HG03521 (cell line): Measurements from ENCODE around the gene SLC26A11.
"Not testable (repeated sequence)": the region's sequence is repeated elsewhere in the genome, so short reads cannot be mapped to it uniquely, and the experiment has no call there.

Experiments used
- ATAC-seq: cut with Tn5 transposase; IDR thresholded peaks from one replicate; pipeline ENCODE4 v1.9.1; 2021; ENCODE audit warnings: mild to moderate bottlenecking, moderate library complexity; ENCODE audit not compliant: unreplicated experiment

SLC26A11 gene

DNA sequence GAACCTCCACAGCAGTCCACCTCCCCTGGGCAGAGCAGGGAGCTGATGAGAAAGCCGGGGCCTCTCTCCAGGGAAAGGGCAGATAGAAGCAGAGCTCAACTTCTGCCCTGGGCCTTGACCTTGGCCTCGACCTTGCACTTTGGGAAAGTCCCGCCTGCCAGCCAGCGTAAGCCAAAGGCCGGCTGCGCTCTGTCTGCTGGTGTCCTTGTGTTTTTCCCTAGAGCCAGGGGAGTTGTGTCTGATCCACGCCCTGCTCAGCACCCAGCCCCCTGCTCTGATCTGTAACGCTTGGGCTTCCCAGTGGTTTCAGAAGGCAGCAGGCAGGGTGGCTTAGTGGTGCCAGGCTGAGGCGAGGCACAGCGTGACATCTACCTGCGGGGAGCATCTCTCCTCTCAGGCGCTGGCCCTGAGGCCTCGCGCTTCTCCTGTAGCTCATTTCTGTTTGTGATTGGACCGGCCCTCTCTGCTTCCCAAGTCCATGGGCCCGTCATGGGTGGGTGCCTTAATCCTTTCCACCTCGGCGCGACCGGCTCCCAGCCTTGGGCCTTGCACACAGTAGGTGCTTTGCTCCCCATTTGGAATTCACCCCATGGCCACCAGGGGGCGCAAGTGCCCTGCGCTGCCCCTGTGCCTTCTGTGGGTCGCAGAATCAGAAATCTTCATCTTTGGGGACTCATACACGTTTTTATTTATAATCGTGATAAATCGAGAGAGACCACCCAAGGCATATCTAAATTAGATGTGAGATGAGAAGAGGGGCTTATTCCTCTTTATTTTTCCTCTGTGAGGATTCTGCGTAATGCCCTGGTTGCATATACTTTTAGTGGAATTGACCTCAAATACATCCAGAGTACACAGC, 24.3 kb upstream of the SLC26A11 start:
- ATAC-seq = no peak

DNA sequence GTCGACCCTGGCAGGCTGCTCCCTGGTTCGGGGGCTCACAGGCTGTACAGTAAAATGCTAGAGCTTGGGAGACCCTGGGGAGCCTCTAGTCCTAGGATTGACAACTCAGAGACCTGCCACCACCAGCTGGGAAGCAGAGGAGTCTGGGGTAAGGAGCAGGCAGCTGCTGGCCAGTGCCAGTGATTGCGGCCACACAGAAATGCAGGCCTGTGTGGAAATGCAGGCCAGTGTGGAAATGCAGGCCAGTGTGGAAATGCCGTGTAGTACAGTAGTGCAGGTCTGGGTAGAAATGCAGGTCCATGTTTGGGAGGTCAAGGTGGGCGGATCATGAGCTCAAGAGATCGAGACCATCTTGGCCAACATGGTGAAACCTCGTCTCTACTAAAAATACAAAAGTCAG, 23.6 kb upstream of the SLC26A11 start:
- ATAC-seq = no peak

DNA sequence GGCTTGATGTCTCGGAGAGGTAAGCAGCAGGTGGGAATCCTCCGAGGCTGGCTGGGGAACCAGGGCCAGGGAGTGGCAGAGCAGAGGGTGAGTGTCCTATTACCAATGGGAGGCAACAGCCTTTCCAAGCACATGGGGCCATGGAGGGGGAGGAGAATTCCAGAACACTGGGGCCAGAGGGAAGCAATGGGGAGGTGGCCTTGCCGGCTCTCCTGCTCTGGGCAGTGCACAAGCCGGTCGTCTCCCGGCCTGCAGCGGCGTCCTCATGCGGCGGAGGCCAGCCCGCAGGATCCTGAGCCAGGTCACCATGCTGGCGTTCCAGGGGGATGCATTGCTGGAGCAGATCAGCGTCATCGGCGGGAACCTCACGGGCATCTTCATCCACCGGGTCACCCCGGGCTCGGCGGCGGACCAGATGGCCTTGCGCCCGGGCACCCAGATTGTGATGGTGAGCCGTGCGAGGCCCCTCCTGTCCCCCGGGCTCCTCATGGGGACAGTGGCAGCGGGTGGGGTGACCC, 22.0 kb upstream of the SLC26A11 start:
- ATAC-seq = no peak

DNA sequence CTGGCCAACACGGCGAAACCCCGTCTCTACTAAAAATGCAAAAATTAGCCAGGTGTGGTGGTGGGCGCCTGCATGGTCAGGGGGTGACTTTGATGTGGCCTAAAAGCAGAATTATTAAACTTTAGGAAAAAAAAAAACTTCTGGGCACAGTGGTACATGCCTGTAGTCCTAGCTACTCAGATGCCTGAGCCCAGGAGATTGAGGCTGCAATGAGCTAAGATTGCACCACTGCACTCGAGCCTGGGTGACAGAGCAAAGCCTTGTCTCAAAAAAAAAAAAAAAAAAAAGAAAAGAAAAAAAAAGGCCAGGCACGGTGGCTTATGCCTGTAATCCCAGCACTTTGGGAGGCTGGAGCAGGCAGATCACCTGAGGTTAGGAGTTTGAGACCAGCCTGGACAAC, 20.9 kb upstream of the SLC26A11 start:
- ATAC-seq = not testable (repeated sequence)

DNA sequence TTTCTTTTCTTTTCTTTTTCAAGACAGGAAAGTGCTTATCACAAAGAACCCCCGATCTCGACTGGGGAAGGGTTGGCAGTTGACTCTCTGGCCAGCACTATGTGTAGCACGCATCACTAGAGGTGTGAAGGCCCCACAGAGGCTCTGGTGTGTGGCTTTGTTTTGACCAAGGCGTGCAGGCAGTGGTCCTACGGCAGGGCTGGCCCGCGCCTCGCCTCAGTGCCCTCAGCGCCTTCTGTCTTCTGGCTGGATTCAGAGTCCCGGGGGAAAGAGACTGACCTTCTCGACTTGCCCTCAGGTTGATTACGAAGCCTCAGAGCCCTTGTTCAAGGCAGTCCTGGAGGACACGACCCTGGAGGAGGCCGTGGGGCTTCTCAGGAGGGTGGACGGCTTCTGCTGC, 18.8 kb upstream of the SLC26A11 start:
- ATAC-seq = no peak

DNA sequence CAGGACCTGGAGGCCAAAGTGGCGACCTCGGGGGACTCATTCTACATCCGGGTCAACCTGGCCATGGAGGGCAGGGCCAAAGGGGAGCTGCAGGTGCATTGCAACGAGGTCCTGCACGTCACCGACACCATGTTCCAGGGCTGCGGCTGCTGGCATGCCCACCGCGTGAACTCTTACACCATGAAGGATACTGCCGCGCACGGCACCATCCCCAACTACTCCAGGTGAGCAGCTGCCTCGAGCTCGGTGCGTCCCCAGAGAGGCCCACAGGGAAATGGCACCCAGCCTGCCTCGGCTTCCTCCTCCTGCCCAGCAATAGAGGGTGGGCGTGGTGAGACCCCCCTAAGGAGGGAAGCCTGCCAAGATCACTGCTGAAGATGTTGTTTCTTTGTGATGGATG, 18.0 kb upstream of the SLC26A11 start:
- ATAC-seq = no peak

DNA sequence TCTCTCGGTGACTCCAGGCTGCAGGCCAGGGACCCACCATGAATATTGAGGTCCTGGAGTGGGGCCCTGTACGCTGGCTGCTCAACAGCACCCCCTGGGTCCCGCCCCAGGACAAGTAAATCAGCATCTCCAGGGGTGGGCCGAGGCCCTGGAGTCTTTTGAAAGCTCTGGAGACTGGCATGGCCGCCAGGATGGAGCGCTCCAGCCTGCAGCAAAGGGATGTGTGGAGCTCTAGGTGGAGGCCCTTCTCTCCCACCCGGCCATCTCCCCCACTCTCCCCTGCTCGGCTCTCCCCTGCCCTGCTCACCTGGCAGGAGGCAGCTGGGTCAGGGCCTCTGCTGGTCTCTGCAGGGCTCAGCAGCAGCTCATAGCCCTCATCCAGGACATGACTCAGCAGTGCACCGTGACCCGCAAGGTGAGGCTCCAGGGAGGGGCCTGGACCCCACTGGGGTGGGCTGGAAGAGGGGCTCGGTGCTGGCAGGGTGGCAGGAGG, 16.7 kb upstream of the SLC26A11 start:
- no peak for ATAC-seq

DNA sequence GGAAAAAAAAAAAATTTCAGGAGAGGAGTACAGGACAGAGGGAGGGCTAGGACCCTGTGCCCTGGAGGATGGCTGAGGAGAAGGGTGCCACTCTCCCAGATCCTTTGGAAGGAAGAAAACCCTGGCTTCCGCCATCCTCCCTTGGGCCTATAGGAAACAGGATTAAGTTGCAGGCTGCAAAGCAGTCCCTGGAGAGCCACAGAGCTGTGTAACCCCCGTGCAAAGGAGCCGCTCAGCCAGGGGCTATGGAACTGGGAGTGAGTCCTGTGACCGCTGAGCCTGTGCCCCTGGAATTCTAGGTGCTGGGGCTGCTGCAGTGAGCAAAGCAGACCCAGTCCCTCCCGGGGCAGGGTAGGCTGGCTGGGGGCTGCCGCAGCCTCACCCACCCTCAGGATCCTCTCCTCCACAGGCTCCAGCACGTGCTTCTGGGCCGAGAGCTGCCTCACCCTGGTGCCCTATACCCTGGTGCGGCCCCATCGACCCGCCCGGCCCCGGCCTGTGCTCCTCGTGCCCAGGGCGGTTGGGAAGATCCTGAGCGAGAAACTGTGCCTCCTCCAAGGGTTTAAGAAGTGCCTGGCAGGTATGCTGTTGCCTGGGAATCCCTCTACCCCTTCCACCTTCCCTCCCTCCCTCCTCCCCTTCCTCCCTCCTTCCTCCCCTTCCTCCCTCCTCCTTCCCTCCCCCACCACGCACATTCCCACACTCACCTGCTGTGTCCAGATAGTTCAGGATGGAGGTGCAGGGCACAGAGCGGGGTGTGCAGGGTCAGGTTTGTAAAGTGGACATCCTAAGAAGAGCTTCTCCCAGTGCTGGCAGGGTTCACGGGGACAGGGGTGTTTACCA, 15.4 kb upstream of the SLC26A11 start:
- ATAC-seq = no peak

DNA sequence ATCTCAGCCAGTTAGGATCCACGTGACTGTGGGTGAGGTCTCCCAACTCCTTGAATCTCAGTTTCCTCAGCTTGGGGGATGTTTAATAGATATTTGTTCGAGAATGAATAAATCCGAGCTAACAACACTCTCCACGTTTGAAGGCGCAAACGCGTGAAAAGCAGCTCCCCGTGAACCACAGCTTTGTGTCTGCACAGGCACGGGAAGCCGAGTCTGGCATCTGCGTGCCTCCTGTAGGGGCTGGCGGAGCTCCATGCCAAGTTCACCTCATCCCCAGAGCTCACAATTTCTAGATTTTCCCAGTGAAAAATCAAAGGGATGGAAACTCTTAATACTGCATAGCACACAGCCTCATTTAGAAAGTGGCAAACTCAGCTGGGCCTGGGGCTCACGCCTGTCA, 14.4 kb upstream of the SLC26A11 start:
- no peak for ATAC-seq

DNA sequence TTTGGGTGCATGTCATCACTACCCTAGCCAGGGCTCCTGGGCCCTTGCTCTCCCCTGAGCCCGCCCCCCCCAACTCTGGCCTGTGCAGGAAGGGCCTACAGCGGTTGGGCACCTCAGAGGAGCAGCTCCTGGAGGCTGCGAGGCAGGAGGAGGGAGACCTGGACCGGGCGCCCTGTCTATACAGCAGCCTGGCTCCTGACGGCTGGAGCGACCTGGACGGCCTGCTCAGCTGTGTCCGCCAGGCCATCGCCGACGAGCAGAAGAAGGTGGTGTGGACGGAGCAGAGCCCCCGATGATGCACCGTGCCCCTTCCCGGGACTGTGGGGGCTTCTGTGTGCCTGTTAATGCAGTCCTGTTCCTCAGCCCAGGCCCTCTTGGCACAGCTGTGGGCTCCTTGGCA, 12.2 kb upstream of the SLC26A11 start:
- ATAC-seq = no peak

DNA sequence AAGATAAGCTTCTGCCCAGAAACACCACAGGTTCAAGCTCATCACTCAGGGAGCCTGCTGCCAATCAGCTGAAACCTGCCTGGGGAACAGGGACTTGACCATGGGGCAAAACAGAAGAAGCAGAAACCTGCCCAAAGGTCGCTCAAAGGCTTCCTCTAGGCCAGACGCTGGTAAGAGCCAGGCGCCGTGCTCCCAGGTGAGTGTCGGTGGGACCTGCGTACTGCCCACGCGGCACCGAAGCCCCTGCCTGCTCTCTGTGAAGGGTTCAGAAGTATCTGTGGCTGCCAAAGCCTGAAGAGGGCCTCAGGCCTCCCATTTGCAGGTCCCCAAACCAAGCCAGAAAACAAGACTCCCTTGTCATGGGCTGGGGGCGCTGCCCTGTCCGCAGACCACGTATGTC, 10.5 kb upstream of the SLC26A11 start:
- ATAC-seq = no peak

DNA sequence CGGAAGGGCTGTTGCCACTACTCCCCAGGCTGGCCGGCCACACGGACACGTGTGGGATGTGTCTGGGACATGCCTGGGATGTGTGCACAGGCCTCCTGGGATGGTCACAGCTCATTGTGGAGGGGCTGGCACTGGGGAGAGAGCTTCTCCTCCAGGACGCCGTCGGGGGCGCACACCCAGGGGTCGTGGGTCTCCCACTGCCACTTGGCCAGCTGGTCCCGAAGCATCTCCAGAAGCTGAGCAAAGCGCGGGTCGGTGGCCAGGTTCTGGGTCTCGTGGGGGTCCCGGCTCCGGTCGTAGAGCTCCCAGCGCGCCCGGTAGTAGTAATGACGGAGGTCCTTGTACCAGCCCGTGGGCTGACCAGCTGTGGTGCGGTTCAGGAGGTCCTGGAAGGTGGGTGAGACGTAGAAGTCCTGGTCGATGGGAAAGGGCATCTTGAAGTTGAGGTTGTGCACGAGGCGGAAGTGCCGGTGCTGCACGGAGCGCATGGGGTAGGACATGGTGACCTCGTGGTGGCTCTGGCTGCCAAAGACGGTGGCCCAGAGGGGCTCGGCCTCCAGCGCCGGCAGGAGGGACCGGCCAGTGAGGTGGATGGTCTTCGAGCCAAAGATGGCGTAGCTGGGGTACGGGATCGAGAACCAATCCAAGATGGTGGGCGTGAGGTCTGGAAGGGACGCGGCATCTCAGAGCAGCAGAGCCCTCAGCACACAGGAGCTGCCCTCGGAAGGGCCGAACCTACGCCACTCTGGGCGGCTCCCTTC, 9.7 kb upstream of the SLC26A11 start:
- no peak for ATAC-seq

DNA sequence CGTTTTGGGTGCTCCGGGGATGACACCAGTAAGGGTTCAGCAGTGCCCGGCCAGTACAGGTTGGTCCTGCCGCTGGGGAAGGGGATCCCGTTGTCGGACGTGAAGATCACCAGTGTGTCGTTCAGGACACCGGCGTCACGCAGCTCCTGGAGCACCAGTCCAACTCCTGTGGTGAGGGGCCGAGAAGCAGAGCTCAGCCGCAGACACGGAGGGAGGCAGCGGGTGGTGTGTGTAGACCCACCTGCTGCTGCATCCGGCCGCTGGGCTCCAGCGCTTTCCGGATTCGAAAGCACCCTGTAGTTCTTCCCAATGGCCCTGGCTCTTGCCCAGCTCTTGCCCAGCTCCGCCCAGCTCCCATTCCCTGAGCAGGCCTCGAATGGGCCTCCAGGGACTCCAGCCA, 8.1 kb upstream of the SLC26A11 start:
- ATAC-seq = no peak

DNA sequence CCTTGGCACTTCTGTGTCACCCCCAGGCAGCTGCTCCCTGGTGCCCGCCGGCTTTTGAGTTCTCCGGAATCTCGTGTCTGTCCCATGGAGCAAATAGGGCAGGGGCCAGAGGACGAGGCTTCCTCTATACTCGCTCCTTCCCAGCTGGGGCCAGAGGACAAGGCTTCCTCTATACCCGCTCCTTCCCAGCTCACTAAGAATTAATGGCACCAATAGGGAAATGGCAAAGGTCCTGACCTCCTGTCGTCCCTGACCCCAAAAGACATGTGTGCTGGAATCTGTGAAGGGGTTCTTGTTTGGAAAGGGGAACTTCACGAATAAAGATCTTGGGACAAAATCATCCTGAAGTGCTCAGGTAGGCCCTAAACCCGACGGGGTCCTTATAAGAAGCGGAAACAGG, 7.7 kb upstream of the SLC26A11 start:
- ATAC-seq = no peak

DNA sequence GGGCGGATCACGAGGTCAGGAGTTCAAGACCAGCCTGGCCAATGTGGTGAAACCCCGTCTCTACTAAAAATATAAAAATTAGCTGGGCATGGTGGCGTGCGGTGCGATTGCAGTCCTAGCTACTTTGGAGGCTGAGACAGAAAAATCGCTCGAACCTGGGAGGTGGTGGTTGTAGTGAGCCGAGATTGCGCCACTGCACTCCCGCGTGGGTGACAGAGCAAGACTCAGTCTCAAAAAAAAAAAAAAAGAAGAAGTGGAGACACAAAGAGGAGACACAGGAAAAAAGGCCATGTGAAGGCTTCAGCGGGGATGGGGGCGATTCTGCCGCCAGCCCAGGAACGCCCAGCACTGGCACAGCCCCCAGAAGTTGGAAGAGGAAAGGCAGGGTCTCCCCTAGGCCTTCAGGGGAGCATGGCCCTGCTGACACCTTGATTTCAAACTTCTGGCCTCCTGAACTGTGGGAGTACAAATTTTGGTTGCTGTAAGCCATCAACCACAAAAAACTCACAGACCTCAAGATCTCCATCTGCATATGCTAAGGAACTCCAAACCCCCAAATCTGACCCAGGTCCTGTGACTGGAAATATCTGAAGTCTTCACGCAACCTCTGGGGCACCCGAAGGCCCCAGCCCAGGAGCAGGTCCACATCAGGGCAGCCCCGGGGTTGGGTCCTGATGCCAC, 7.1 kb upstream of the SLC26A11 start:
- ATAC-seq = no peak

DNA sequence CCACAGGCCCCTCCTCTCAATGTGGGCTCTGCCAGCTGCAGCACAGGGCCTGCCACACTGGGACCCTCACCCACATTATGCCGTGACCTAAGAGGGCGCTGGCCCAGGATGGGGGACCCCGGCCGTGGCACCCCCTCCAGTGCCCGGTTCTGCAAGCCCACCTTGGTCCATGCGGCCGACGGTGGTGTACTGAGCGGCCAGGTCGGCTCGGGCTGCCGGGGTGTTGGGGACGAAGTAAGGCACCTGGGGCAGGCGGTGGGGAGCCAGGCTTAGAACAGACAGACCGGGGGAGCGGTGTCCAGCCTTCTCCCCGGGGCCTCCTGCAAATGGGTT, 6.6 kb upstream of the SLC26A11 start:
- no peak for ATAC-seq

DNA sequence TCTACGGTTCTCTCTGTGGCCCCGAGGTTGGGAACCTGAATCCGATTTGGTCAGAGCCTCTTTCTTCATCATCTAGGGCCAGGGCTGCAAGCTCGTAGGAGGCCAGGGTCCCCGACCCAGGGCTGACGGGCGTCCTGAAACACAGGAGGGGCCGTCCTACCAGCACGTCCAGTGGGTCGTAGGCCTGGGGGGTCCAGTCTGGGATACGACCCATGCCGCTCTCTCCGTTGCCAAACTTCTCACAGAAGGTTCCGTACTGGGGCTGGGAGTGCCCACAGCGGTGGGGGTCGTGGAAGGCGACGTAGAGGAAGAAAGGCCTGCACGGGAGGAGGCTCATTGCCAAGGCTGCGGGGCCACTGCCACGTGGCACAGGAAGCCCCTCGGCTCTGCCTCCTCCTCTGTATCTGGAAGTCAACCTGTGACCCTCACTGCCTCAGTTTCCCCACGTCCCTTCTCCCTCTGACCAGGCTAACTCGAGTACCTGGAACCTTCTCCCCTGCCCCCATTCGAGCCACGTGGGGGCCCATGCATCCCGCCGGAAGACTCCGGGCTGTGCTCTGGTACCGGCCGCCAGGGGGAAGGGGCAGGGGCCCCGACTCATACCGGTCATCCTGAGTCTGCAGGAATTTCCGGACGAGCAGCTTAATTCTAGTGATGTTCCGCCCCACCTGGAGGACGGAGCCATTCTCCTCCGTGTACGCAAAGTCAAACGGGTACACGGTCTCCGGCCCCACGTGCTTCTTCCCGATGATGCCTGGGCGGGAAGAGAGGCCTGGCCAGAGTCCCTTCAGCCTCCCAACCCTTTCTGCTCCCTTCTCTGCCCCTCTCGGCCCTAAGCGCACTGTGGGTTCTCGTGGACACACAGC, 6.0 kb upstream of the SLC26A11 start:
- ATAC-seq = no peak

DNA sequence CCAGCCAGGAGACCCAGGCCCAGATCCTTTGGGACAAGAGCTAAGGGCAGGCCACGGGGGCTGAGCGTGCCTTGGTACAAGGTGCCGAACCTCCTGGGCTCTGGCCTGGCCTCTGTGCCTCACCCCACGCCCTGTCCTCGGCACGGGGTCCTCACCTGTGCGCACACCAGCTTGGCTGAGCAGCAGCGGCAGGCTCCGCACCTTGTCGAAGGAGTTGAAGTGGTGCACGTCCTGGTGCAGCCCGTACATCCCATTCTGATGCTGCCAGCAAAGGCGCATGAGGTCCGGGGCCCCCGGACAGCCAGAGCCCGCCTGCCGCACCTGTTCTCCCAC, 5.4 kb upstream of the SLC26A11 start:
- no peak for ATAC-seq

DNA sequence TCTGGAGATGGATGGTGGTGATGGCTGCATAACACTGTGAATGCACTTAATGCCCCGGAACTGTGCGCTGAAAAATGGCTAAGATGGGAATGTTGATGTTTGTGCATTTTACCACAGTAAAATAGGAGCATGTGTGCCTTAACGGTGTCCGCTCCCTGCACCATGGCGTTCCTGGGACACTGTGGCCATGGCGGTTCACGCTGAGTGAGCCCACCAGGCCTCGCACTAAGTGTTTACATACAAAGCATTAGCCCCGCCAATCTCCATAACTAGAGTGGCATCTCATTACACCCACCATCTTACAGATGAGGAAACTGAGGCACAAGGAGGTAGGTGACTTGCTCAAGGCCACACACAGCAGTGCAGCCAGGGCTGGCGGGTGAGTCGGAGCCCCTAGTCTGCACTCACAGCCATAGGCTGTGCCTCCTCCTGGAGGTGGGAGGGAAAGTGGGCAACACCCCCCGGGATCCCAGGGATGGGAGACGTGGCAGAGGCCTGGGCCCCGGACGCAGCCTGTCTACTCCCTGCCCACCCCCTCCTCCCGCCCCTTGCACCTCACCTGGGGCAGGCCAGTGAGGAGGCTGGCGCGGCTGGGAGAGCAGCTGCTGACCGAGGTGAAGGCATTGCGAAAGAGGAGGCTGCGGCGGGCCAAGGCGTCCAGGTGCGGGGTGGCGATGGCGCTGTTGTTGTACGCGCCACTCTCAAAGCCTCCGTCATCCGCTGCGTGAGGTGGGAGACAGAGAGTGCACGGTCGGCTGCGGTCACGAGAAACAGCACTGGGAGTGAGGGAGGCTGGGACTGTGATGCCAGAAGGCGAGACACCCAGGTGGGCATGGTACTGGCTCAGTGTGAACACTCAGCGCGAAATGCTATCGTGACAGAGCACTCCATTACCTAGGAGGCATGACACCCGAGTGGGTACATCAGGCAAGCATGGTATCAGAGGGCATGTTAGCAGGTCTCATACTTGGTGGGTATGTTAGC, 3.5 kb upstream of the SLC26A11 start:
- no peak for ATAC-seq
